K562 (cell line): ENCODE results near the gene DCST1. TPM values are rescaled to one million over a fixed set of nuclear protein-coding genes. Genes with fewer than 3 reads are reported as not detected.

Source experiments
- CBFA2T3 ChIP-seq: fragments of 450-650 bp; IDR thresholded peaks from 2 replicates; pipeline ENCODE4 v1.6.1; 2017
- COPS2 ChIP-seq: fragments of 450-650 bp; conservative IDR thresholded peaks from 2 replicates; pipeline ENCODE4 v1.6.1; 2016; ENCODE audit warnings: mild to moderate bottlenecking, moderate library complexity
- DNMT1 ChIP-seq: fragments of 450-650 bp; IDR thresholded peaks from 2 replicates; pipeline ENCODE4 v1.6.1; 2016; ENCODE audit warnings: antibody characterized with exemption, mild to moderate bottlenecking
- HOXB6 ChIP-seq: fragments of 250-450 bp; sonication (Bioruptor Pico); IDR thresholded peaks from 2 replicates; pipeline ENCODE4 v1.5.1; 2022; ENCODE audit warnings: mild to moderate bottlenecking, borderline replicate concordance
- IRF2 ChIP-seq: sonication (generic); formaldehyde crosslinking; IDR thresholded peaks from 2 replicates; pipeline ENCODE4 v1.8.1; 2022; ENCODE audit warnings: mild to moderate bottlenecking, missing genetic modification reagents
- KDM4B ChIP-seq, 2 experiments: fragments of 450-650 bp in 1 of 2; sonication (generic) in 1 of 2; IDR thresholded peaks; 2 replicates each; pipeline ENCODE4 v1.6.1; 2016 to 2017; ENCODE audit warnings: borderline replicate concordance in 2 of 2, antibody characterized with exemption in 1 of 2, low read depth in 1 of 2, mild to moderate bottlenecking in 1 of 2
- KLF1 ChIP-seq: fragments of 450-650 bp; IDR thresholded peaks from 2 replicates; pipeline ENCODE4 v1.6.1; 2016; ENCODE audit warnings: missing genetic modification characterization, missing compliant biosample characterization
- L3MBTL2 ChIP-seq: fragments of 450-650 bp; IDR thresholded peaks from 2 replicates; pipeline ENCODE4 v1.6.1; 2016; ENCODE audit warnings: mild to moderate bottlenecking, moderate library complexity
- MEF2D ChIP-seq: conservative IDR thresholded peaks from 2 replicates; pipeline ENCODE4 v1.6.1; 2016; ENCODE audit warnings: low read depth, missing genetic modification characterization, missing compliant biosample characterization
- NEUROD1 ChIP-seq: fragments of 150-350 bp; IDR thresholded peaks from 2 replicates; pipeline ENCODE4 v1.6.1; 2014; ENCODE audit warnings: borderline replicate concordance, low read length, low read depth; ENCODE audit not compliant: partially characterized antibody
- NR2F6 ChIP-seq: fragments of 450-650 bp; formaldehyde crosslinking; IDR thresholded peaks from 2 replicates; pipeline ENCODE4 v1.4.0; 2020; ENCODE audit warnings: mild to moderate bottlenecking
- PHB2 ChIP-seq: fragments of 450-650 bp; IDR thresholded peaks from 2 replicates; pipeline ENCODE4 v1.6.1; 2017; ENCODE audit warnings: low read depth
- RCOR1 ChIP-seq, 2 experiments: IDR thresholded peaks; 2 replicates each; pipeline ENCODE4 v1.6.1; 2012; ENCODE audit warnings: low read depth in 2 of 2, low read length in 2 of 2, borderline replicate concordance in 1 of 2, improper control_type of control experiment in 1 of 2
- ZBTB2 ChIP-seq: fragments of 450-650 bp; IDR thresholded peaks from 2 replicates; pipeline ENCODE4 v1.6.1; 2016; ENCODE audit warnings: antibody characterized with exemption
- ZNF140 ChIP-seq: fragments of 250-450 bp; sonication (Bioruptor Pico); IDR thresholded peaks from 2 replicates; pipeline ENCODE4 v1.8.0; 2021; ENCODE audit warnings: moderate library complexity, mild to moderate bottlenecking, inconsistent platforms
- ZNF274 ChIP-seq: IDR thresholded peaks from 2 replicates; pipeline ENCODE4 v1.6.1; 2011; ENCODE audit warnings: low read depth, mild to moderate bottlenecking, low read length, moderate library complexity, borderline replicate concordance
- ZNF316 ChIP-seq: fragments of 450-650 bp; IDR thresholded peaks from 2 replicates; pipeline ENCODE4 v1.6.1; 2016
- polyA plus RNA-seq, 8 experiments: library from polyadenylated mRNA; depleted of rRNA in 4 of 8; stranded (reverse) in 5 of 8; unstranded in 3 of 8; fragments of >200 nt; fragmentation: Nextera tagmentation in 2 of 8; fragmentation: Illumina TruSeq in 1 of 8; extraction: Ambion mirVana in 2 of 8; extraction: Trizol in 1 of 8; gene quantifications; 2 replicates each; pipeline versions ENCODE4 v1.2.1 to v1.2.3, GENCODE V29; 2011 to 2014; ENCODE audit warnings: inconsistent platforms in 1 of 8, missing spikeins in 1 of 8
- total RNA-seq, 7 experiments: library from RNA; depleted of rRNA in 6 of 7; stranded (reverse); fragments of >200 nt in 6 of 7; fragmentation: Illumina TruSeq in 2 of 7; extraction: Trizol in 2 of 7; gene quantifications; 2 replicates each; pipeline versions ENCODE4 v1.2.1 to v1.2.3, GENCODE V29; 2011 to 2021; ENCODE audit warnings: low replicate concordance in 1 of 7
- TF ChIP-seq, protein P1 (sequence below): fragments of 450-650 bp; IDR thresholded peaks from 2 replicates; pipeline ENCODE4 v1.6.1; 2016; ENCODE audit warnings: low read depth
- TF ChIP-seq, protein P2 (sequence below): fragments of 250-450 bp; sonication (Bioruptor Pico); IDR thresholded peaks from 2 replicates; pipeline ENCODE4 v1.8.0; 2021; ENCODE audit warnings: mild to moderate bottlenecking, moderate library complexity

Gene DCST1
- total and polyA plus RNA-seq, 9 of the 15 experiments (the other 6 are each of a cell fraction or from before 2014, with no cell fraction given), result not detected

DNA sequence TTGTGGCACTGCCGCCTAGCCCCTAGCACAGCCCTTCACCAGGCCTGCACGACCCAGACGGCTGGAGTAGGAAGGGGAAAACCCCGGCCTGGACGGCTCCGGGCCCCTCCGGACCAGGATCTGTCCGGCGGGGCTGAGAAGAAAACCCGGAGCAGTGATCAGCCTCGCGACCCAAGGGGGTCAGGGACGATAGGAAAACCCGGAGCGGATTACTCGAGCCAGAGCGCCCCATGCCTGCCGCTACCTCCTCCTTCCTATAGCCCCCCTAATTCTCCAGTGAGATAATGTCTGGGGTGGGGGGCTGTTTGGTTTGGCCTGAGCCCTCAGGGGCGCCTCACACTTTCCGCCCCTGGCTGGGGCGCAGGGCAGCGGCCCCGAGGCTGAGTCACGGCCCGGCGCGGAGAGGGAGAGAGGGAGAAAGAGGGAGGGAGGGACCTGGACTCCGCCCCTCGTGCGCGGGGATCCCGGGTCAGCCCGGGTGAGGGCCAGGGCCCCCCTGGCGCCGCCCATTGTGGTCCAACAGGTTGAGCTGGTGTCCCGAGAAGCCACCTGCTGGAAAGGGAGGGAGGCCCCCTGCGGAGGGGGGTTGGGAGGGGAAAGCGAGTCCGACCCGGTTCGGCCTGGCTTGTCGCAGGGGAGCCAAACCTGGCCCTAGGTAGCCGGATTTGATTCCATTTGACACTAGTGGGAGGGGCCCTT is 32.7 kb upstream of the DCST1 start (continued):
- TF ChIP-seq, protein P1, sequence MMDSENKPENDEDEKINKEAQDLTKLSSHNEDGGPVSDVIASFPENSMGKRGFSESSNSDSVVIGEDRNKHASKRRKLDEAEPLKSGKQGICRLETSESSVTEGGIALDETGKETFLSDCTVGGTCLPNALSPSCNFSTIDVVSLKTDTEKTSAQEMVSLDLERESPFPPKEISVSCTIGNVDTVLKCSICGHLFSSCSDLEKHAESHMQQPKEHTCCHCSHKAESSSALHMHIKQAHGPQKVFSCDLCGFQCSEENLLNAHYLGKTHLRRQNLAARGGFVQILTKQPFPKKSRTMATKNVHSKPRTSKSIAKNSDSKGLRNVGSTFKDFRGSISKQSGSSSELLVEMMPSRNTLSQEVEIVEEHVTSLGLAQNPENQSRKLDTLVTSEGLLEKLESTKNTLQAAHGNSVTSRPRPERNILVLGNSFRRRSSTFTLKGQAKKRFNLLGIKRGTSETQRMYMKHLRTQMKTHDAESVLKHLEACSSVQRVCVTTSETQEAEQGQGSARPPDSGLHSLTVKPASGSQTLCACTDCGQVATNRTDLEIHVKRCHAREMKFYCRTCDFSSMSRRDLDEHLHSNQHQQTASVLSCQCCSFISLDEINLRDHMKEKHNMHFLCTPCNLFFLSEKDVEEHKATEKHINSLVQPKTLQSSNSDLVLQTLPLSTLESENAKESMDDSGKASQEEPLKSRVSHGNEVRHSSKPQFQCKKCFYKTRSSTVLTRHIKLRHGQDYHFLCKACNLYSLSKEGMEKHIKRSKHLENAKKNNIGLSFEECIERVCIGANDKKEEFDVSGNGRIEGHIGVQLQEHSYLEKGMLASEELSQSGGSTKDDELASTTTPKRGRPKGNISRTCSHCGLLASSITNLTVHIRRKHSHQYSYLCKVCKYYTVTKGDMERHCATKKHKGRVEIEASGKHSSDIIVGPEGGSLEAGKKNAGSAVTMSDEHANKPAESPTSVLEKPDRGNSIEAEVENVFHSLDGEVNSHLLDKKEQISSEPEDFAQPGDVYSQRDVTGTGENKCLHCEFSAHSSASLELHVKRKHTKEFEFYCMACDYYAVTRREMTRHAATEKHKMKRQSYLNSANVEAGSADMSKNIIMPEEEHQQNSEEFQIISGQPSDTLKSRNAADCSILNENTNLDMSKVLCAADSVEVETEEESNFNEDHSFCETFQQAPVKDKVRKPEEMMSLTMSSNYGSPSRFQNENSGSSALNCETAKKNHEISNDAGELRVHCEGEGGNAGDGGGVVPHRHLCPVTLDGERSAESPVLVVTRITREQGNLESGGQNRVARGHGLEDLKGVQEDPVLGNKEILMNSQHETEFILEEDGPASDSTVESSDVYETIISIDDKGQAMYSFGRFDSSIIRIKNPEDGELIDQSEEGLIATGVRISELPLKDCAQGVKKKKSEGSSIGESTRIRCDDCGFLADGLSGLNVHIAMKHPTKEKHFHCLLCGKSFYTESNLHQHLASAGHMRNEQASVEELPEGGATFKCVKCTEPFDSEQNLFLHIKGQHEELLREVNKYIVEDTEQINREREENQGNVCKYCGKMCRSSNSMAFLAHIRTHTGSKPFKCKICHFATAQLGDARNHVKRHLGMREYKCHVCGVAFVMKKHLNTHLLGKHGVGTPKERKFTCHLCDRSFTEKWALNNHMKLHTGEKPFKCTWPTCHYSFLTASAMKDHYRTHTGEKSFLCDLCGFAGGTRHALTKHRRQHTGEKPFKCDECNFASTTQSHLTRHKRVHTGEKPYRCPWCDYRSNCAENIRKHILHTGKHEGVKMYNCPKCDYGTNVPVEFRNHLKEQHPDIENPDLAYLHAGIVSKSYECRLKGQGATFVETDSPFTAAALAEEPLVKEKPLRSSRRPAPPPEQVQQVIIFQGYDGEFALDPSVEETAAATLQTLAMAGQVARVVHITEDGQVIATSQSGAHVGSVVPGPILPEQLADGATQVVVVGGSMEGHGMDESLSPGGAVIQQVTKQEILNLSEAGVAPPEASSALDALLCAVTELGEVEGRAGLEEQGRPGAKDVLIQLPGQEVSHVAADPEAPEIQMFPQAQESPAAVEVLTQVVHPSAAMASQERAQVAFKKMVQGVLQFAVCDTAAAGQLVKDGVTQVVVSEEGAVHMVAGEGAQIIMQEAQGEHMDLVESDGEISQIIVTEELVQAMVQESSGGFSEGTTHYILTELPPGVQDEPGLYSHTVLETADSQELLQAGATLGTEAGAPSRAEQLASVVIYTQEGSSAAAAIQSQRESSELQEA, result no peak
- TF ChIP-seq CBFA2T3, result peak; percentile 6; the same call in 1 of the 2 replicates
- TF ChIP-seq ZNF274, result no peak
- TF ChIP-seq ZNF140 (CRISPR knock-in tag), result no peak
- peak in 1 of 2 experiments; percentile 51; a peak in 2 of 4 replicates for TF ChIP-seq RCOR1 (IDR thresholded peaks at IDR 0.05; ENCODE audit: borderline replicate concordance in 1 of 2, low read depth in 2 of 2, low read length in 2 of 2)
- peak; percentile 92 for TF ChIP-seq L3MBTL2
- no peak for TF ChIP-seq PHB2
- TF ChIP-seq KDM4B (IDR thresholded peaks at IDR 0.05; ENCODE audit: borderline replicate concordance in 2 of 2, low read depth in 1 of 2), result peak in 1 of 2 experiments; percentile 85; a peak in 2 of 4 replicates
- TF ChIP-seq COPS2, result no peak
- TF ChIP-seq IRF2, result no peak
- no peak for TF ChIP-seq NR2F6
- TF ChIP-seq ZBTB2, result peak; percentile 84
- TF ChIP-seq DNMT1, result no peak
- TF ChIP-seq, protein P2, sequence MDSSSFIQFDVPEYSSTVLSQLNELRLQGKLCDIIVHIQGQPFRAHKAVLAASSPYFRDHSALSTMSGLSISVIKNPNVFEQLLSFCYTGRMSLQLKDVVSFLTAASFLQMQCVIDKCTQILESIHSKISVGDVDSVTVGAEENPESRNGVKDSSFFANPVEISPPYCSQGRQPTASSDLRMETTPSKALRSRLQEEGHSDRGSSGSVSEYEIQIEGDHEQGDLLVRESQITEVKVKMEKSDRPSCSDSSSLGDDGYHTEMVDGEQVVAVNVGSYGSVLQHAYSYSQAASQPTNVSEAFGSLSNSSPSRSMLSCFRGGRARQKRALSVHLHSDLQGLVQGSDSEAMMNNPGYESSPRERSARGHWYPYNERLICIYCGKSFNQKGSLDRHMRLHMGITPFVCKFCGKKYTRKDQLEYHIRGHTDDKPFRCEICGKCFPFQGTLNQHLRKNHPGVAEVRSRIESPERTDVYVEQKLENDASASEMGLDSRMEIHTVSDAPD, result no peak
- TF ChIP-seq ZNF316, result peak; percentile 78
- peak; percentile 54; the same call in 1 of the 2 replicates for TF ChIP-seq MEF2D (tag)
- no peak for TF ChIP-seq HOXB6 (CRISPR knock-in tag)
- 0 out of 2 replicates have a peak, but pooled peaks have one; percentile 72 for TF ChIP-seq KLF1 (tag)
- peak; percentile 100 for TF ChIP-seq NEUROD1
